Transverse colon (tissue), 4 donors: ENCODE measurements around the gene ZNF524. TPM values are rescaled to one million over a fixed set of nuclear protein-coding genes. Genes with fewer than 3 reads are reported as not detected.

Experiments
- DNase-seq: peaks from one replicate; pipeline ENCODE4 v3.0.0-alpha.2; 2019
- H3K27ac ChIP-seq, 4 donors: fragments of 200-600 bp; sonication (generic); 2 replicates each; pipeline ENCODE4 v1.5.1; 2016 to 2018; ENCODE audit warnings: inconsistent platforms in 4 of 4
- H3K27me3 ChIP-seq: fragments of 200-600 bp; sonication (generic); 2 replicates; pipeline ENCODE4 v1.5.1; 2017; ENCODE audit warnings: inconsistent platforms
- H3K36me3 ChIP-seq, 4 donors: fragments of 200-600 bp; sonication (generic); 2 replicates each; pipeline ENCODE4 v1.5.1; 2017 to 2019; ENCODE audit warnings: inconsistent platforms in 4 of 4
- H3K4me1 ChIP-seq, 4 donors: fragments of 200-600 bp; sonication (generic); 2 replicates each; pipeline ENCODE4 v1.5.1; 2017 to 2020; ENCODE audit warnings: inconsistent platforms in 4 of 4
- H3K4me3 ChIP-seq, 4 donors: fragments of 200-600 bp; sonication (generic); 1 replicate in 1 of 4; 2 replicates in 3 of 4; pipeline versions ENCODE4 v1.5.1 to v1.6.1; 2017 to 2019; ENCODE audit warnings: inconsistent platforms in 4 of 4
- H3K9me3 ChIP-seq, 2 donors: fragments of 200-600 bp; sonication (generic); 2 replicates each; pipeline ENCODE4 v1.5.1; 2017 to 2019; ENCODE audit warnings: inconsistent platforms in 2 of 2
- CTCF ChIP-seq, 5 experiments: fragments of 200-600 bp in 3 of 5; fragments of 450-650 bp in 2 of 5; sonication (generic) in 3 of 5; IDR thresholded peaks; 1 replicate in 2 of 5; 2 replicates in 3 of 5; pipeline ENCODE4 v1.5.1; 2016 to 2017; ENCODE audit warnings: antibody characterized with exemption in 5 of 5, inconsistent platforms in 3 of 5, mild to moderate bottlenecking in 2 of 5, moderate library complexity in 1 of 5
- EP300 ChIP-seq: sonication (generic); formaldehyde crosslinking; IDR thresholded peaks from one replicate; pipeline ENCODE4 v1.6.1; 2017; ENCODE audit warnings: antibody characterized with exemption, low read depth
- POLR2A ChIP-seq: fragments of 450-650 bp; IDR thresholded peaks from one replicate; pipeline ENCODE4 v1.6.1; 2016; ENCODE audit warnings: antibody characterized with exemption, mild to moderate bottlenecking, moderate library complexity
- POLR2AphosphoS5 ChIP-seq, 3 donors: sonication (generic); formaldehyde crosslinking; IDR thresholded peaks; one replicate each; pipeline ENCODE4 v1.6.1; 2016; ENCODE audit warnings: antibody characterized with exemption in 3 of 3
- WGBS, 2 donors: methylation state at CpG; one replicate each; pipeline ENCODE4 v1.1.5; 2018; ENCODE audit warnings: low coverage in 1 of 2; 5-methylcytosine and 5-hydroxymethylcytosine counted together
- in situ Hi-C, 4 donors: fragments of 200-750 bp; cut with MboI; loops; one replicate each; pipeline versions ENCODE4 v1.15.0 to v1.15.1; 2017; ENCODE audit warnings: low sequenced_read_pairs in 3 of 4, low pct_ligation_motif_present in 1 of 4, low pct_unique_long_range_greater_than_20kb in 1 of 4
- intact Hi-C: fragments of 100-400 bp; cut with DNase I; formaldehyde crosslinking; loops from one replicate; pipeline ENCODE4 v1.15.1; 2023; ENCODE audit warnings: low total_unique reads
- total RNA-seq, 4 donors: library from RNA; depleted of rRNA; stranded (reverse); fragments of >200 nt; gene quantifications; one replicate each; pipeline ENCODE4 v1.1.0, GENCODE V29; 2016

Gene ZNF524
- total RNA-seq, 4 donors from 2014 or later: 17.7 to 51.1 (median 37.9) TPM

- peak; percentile 85 to 96 (median 90) for TF ChIP-seq CTCF (IDR thresholded peaks at IDR 0.05)
- no peak for TF ChIP-seq POLR2AphosphoS5 (IDR thresholded peaks at IDR 0.05)
- no peak for TF ChIP-seq POLR2A
- H3K27ac ChIP-seq: peak overlapping the region; percentile 16 to 97 (median 56)
- no peak overlapping the region for H3K4me3 ChIP-seq
- in situ Hi-C loops: no loop called here
- H3K9me3 ChIP-seq: no peaks in the 10 kb centered on the region
- H3K36me3 ChIP-seq: no peaks in the 10 kb centered on the region
- peaks cover 15 to 33% (median 20%) of the 10 kb centered on the region in 4 donors for H3K4me1 ChIP-seq
- peak; percentile 94 for DNase-seq
- intact Hi-C loops: loop anchor here (2.0 kb wide), 1 partner anchor 20 kb away; no protein-coding TSS in a partner anchor
- H3K27me3 ChIP-seq: no peaks in the 10 kb centered on the region
- 19 to 100% methylated on average over 1 to 3 of the region's 3 CpGs for WGBS, 2 donors
Observed at GRCh38 chr19:55632463-55632834, 32.4 kb downstream of the ZNF524 start.

- in situ Hi-C loops (no loop called here), intact Hi-C loops (loop anchor here (2.0 kb wide), 1 partner anchor 19 kb away; no protein-coding TSS in a partner anchor)
- Histone ChIP-seq H3K4me1 (peaks cover 15 to 40% (median 20%) of the 10 kb centered on the region in 4 donors), H3K9me3 (no peaks in the 10 kb centered on the region), H3K27me3 (no peaks in the 10 kb centered on the region), H3K36me3 (no peaks in the 10 kb centered on the region), H3K27ac (peak overlapping the region; percentile 87 to 99 (median 97)), H3K4me3 (peak overlapping the region in 1 of 4 donors; percentile 95)
- TF ChIP-seq POLR2A (no peak), EP300 (no peak), POLR2AphosphoS5 (IDR thresholded peaks at IDR 0.05) (no peak), CTCF (IDR thresholded peaks at IDR 0.05) (no peak)
- DNase-seq: no peak
- 72 to 77% methylated on average over 5 to 8 of the region's 8 CpGs for WGBS, 2 donors
Observed at GRCh38 chr19:55633861-55634260, 33.8 kb downstream of the ZNF524 start.

- Histone ChIP-seq H3K36me3 (no peaks in the 10 kb centered on the region), H3K9me3 (no peaks in the 10 kb centered on the region), H3K4me3 (peak overlapping the region; percentile 57 to 95 (median 88)), H3K27me3 (no peaks in the 10 kb centered on the region), H3K27ac (peak overlapping the region; percentile 87 to 99 (median 97)), H3K4me1 (peaks cover 20 to 53% (median 27%) of the 10 kb centered on the region in 4 donors)
- in situ Hi-C loops: no loop called here
- TF ChIP-seq POLR2A (no peak), POLR2AphosphoS5 (IDR thresholded peaks at IDR 0.05) (no peak), EP300 (no peak), CTCF (IDR thresholded peaks at IDR 0.05) (no peak)
- intact Hi-C loops: no loop called here
- no peak for DNase-seq
- 0 to 8% methylated on average over 7 to 9 of the region's 9 CpGs for WGBS, 2 donors
Observed at GRCh38 chr19:55635334-55635717, 35.2 kb downstream of the ZNF524 start.

- TF ChIP-seq POLR2AphosphoS5 (IDR thresholded peaks at IDR 0.05): no peak
- TF ChIP-seq CTCF (IDR thresholded peaks at IDR 0.05): no peak
- no peak for TF ChIP-seq POLR2A
- TF ChIP-seq EP300: no peak
- no peaks in the 10 kb centered on the region for H3K36me3 ChIP-seq
- in situ Hi-C loops: no loop called here
- H3K27ac ChIP-seq: peak overlapping the region; percentile 87 to 99 (median 97)
- intact Hi-C loops: no loop called here
- H3K27me3 ChIP-seq: no peaks in the 10 kb centered on the region
- WGBS, 2 donors: 57 to 60% methylated on average over 6 to 7 of the region's 7 CpGs
- peaks cover 22 to 56% (median 29%) of the 10 kb centered on the region in 4 donors for H3K4me1 ChIP-seq
- H3K4me3 ChIP-seq: peak overlapping the region; percentile 57 to 95 (median 88)
- H3K9me3 ChIP-seq: no peaks in the 10 kb centered on the region
- no peak for DNase-seq
Observed at GRCh38 chr19:55635856-55636440, 35.9 kb downstream of the ZNF524 start.
